HepG2 (cell line): ENCODE measurements around the gene ACAP1. TPM values are rescaled to one million over a fixed set of nuclear protein-coding genes. Genes with fewer than 3 reads are reported as not detected.

Experiments
- ATAC-seq: fragments of 200-7000 bp; cut with Tn5 transposase; 3 replicates; pipeline ENCODE4 v1.9.1; 2020; ENCODE audit warnings: mild to moderate bottlenecking, moderate library complexity
- BruUV-seq: library from RNA; stranded (reverse); fragments of 400-500 nt; replicated peaks from 2 replicates; lab custom pipeline; 2021; lab: Mats Ljungman, UMichigan
- CTCF ChIA-PET: fragments of 300-600 bp; formaldehyde crosslinking; extraction: SDS; loops from one replicate; lab custom pipeline; 2021; ENCODE audit warnings: low total read pairs, inconsistent platforms, low intra/inter-chr PET ratio; lab: Yijun Ruan, JAX
- POLR2A ChIA-PET: fragments of 350-600 bp; sonication (Branson Sonifier 250); formaldehyde crosslinking; loops from one replicate; lab custom pipeline; 2020; ENCODE audit warnings: antibody characterized with exemption, inconsistent platforms; lab: Yijun Ruan, JAX
- DNase-seq: peaks from one replicate; pipeline ENCODE4 v3.0.0-alpha.2; 2015; ENCODE audit warnings: low spot score
- FAIRE-seq: peaks from 3 replicates; lab custom pipeline; 2011; peaks lifted over from hg19 to GRCh38; lab: Jason Lieb, UNC
- H2AFZ ChIP-seq: one replicate; pipeline ENCODE4 v1.6.1; 2011; ENCODE audit warnings: low read length, inconsistent platforms
- H3K27ac ChIP-seq: fragments of 300-600 bp; 3 replicates; pipeline ENCODE4 v1.8.0; 2011; ENCODE audit warnings: mixed run types, mild to moderate bottlenecking, mixed read lengths, low read length, inconsistent platforms; ENCODE audit not compliant: insufficient read depth; ENCODE audit errors: extremely low read length
- H3K27me3 ChIP-seq, 2 experiments: fragments of 200-600 bp in 1 of 2; 2 replicates in 1 of 2; 3 replicates in 1 of 2; pipeline versions ENCODE4 v1.6.0 to v1.8.0; 2011; ENCODE audit warnings: low read length in 2 of 2, mild to moderate bottlenecking in 2 of 2, moderate library complexity in 2 of 2, inconsistent platforms in 1 of 2; ENCODE audit not compliant: insufficient read depth in 2 of 2, control insufficient read depth in 1 of 2
- H3K36me3 ChIP-seq, 2 experiments: fragments of 200-600 bp in 1 of 2; replicated peaks in 1 of 2; 2 replicates in 1 of 2; 3 replicates in 1 of 2; pipeline versions ENCODE4 v1.5.1 to v1.8.0; 2011; ENCODE audit warnings: low read length in 2 of 2, inconsistent platforms in 1 of 2; ENCODE audit not compliant: insufficient read depth in 2 of 2, control insufficient read depth in 1 of 2
- H3K4me1 ChIP-seq: 2 replicates; pipeline ENCODE4 v1.5.1; 2012; ENCODE audit warnings: low read length, inconsistent platforms; ENCODE audit not compliant: insufficient read depth
- H3K4me2 ChIP-seq: 2 replicates; pipeline ENCODE4 v1.6.0; 2011; ENCODE audit warnings: low read depth, low read length, inconsistent platforms
- H3K4me3 ChIP-seq, 3 experiments: fragments of 200-600 bp in 1 of 3; sonication (generic), shearing (Covaris generic) in 1 of 3; replicated peaks in 1 of 3; 2 replicates each; pipeline ENCODE4 v1.5.1; 2011 to 2016; ENCODE audit warnings: low read length in 3 of 3, inconsistent platforms in 2 of 3, low read depth in 2 of 3, mild to moderate bottlenecking in 2 of 3, control low read depth in 1 of 3, mixed read lengths in 1 of 3; ENCODE audit not compliant: insufficient read depth in 1 of 3
- H3K79me2 ChIP-seq: one replicate; pipeline ENCODE4 v1.6.1; 2011; ENCODE audit warnings: low read length, inconsistent platforms; ENCODE audit not compliant: insufficient read depth
- H3K9ac ChIP-seq: 2 replicates; pipeline ENCODE4 v1.6.0; 2011; ENCODE audit warnings: mild to moderate bottlenecking, low read depth, low read length, inconsistent platforms; ENCODE audit not compliant: insufficient read depth
- H3K9me3 ChIP-seq: 2 replicates; pipeline ENCODE4 v1.5.1; 2012; ENCODE audit warnings: mild to moderate bottlenecking, low read length
- H4K20me1 ChIP-seq: 2 replicates; pipeline ENCODE4 v1.6.0; 2011; ENCODE audit warnings: inconsistent platforms, mild to moderate bottlenecking, low read length, moderate library complexity; ENCODE audit not compliant: insufficient read depth
- AHDC1 ChIP-seq: sonication (generic); formaldehyde crosslinking; IDR thresholded peaks from 2 replicates; pipeline ENCODE4 v1.5.1; 2020; ENCODE audit warnings: mild to moderate bottlenecking, missing genetic modification reagents, borderline replicate concordance
- SP140L ChIP-seq: sonication (generic); formaldehyde crosslinking; IDR thresholded peaks from 2 replicates; pipeline ENCODE4 v1.4.0; 2020; ENCODE audit warnings: missing genetic modification reagents, borderline replicate concordance
- STAT5B ChIP-seq: sonication (generic); formaldehyde crosslinking; IDR thresholded peaks from 2 replicates; pipeline ENCODE4 v1.4.0; 2020; ENCODE audit warnings: missing genetic modification reagents
- WGBS: methylation state at CpG from one replicate; pipeline ENCODE4 v1.1.6; 2017; ENCODE audit warnings: low lambda C conversion rate; 5-methylcytosine and 5-hydroxymethylcytosine counted together
- in situ Hi-C: cut with HindIII; loops from 2 replicates; pipeline ENCODE4 v1.10.0; 2017; ENCODE audit warnings: low pct_unique_long_range_greater_than_20kb; ENCODE audit not compliant: extremely low pct_ligation_motif_present
- intact Hi-C: fragments of 100-400 bp; cut with micrococcal nuclease; formaldehyde crosslinking; loops from one replicate; pipeline ENCODE4 v1.10.0; 2022; ENCODE audit not compliant: unreplicated experiment
- polyA plus RNA-seq, 8 experiments: library from polyadenylated mRNA; depleted of rRNA in 3 of 8; stranded (reverse) in 7 of 8; unstranded in 1 of 8; fragments of >200 nt; fragmentation: Illumina TruSeq in 4 of 8; extraction: Trizol in 4 of 8; gene quantifications; 2 replicates each; pipeline versions ENCODE4 v1.2.1 to v1.2.3, GENCODE V29; 2011 to 2016; ENCODE audit warnings: low read depth in 4 of 8, missing spikeins in 1 of 8, mixed read lengths in 1 of 8; ENCODE audit not compliant: insufficient read depth in 1 of 8
- total RNA-seq, 5 experiments: library from RNA; depleted of rRNA; stranded (reverse); fragments of >200 nt; fragmentation: Illumina TruSeq; extraction: Trizol; gene quantifications; 2 replicates each; pipeline ENCODE4 v1.2.3, GENCODE V29; 2016; ENCODE audit warnings: low read depth in 1 of 5
- TF ChIP-seq, protein P1 (sequence below): sonication (generic); formaldehyde crosslinking; IDR thresholded peaks from 2 replicates; pipeline ENCODE4 v1.4.0; 2020; ENCODE audit warnings: missing genetic modification reagents, mild to moderate bottlenecking, borderline replicate concordance
- TF ChIP-seq, protein P2 (sequence below): IDR thresholded peaks from 2 replicates; pipeline ENCODE4 v1.6.1; 2012; ENCODE audit warnings: low read depth, low read length, improper control_type of control experiment
- TF ChIP-seq, protein P3 (sequence below): IDR thresholded peaks from 2 replicates; pipeline ENCODE4 v1.6.1; 2016; ENCODE audit warnings: low read depth, borderline replicate concordance

The ACAP1 gene
- total and polyA plus RNA-seq, 2 of the 13 experiments (the other 11 are each of a cell fraction or from before 2014, with no cell fraction given) = 1.3 to 2.5 TPM

DNA sequence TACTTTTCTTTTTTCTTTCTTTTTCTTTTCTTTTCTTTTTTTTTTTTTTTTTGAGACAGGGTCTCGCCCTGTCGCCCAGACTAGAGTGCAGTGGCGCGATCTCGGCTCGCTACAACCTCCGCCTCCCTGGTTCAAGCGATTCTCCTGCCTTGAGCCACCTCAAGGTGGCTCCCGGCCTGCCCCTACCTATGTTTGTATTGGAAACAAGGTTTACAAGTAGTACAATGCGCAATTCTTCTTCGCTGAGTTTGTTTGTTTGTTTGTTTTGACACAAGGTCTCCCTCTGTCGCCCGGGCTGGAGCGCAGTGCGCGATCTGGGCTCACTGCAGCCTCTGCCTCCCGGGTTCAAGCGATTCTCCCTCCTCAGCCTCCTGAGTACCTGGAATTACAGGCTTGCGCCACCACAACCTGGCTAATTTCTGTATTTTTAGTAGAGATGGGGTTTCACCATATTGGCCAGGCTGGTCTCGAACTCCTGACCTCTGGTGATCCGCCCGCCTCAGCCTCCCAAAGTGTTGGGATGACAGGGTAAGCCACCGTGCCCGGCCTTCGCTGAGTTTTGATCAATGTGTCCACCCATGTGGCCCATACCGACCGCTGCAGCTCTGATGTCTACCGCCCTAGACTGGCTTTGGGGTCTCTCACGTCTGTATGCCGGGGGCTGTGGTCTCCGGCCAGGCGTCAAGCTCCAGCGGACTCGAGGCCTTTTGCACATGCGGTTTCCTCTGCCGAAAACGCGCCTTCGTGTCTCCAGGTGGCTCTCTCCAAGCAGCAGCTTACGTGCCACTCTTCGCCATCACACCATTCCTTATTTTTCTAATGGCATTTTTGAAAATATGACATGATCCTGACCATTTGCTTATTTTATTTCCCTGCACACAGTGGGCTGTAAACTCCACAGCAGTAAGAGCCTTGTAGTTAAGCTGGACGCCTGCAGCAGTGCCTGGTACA lies 40.8 kb upstream of the ACAP1 start:
- POLR2A ChIA-PET = interaction anchor here (0.6 to 1.9 kb wide), 9 partner anchors 14 to 250 kb away, joined by 3 to 22 read pairs (median 6); partner anchors contain the start of genes GABARAP, NEURL4 and SLC2A4
- no TSS peak for BruUV-seq
- Histone ChIP-seq H3K9me3 (no peaks in the 10 kb centered on the region), H3K4me2 (peak overlapping the region; percentile 88), H2AFZ (no peak overlapping the region), H3K4me1 (peaks cover 41% of the 10 kb centered on the region), H3K9ac (no peak overlapping the region), H4K20me1 (no peaks in the 10 kb centered on the region)
- 91% methylated on average over 40 of the region's 42 CpGs for WGBS
- DNase-seq = no peak
- TF ChIP-seq STAT5B (CRISPR knock-in tag) = no peak
- no peak for TF ChIP-seq SP140L (CRISPR knock-in tag)
- TF ChIP-seq, protein P1, sequence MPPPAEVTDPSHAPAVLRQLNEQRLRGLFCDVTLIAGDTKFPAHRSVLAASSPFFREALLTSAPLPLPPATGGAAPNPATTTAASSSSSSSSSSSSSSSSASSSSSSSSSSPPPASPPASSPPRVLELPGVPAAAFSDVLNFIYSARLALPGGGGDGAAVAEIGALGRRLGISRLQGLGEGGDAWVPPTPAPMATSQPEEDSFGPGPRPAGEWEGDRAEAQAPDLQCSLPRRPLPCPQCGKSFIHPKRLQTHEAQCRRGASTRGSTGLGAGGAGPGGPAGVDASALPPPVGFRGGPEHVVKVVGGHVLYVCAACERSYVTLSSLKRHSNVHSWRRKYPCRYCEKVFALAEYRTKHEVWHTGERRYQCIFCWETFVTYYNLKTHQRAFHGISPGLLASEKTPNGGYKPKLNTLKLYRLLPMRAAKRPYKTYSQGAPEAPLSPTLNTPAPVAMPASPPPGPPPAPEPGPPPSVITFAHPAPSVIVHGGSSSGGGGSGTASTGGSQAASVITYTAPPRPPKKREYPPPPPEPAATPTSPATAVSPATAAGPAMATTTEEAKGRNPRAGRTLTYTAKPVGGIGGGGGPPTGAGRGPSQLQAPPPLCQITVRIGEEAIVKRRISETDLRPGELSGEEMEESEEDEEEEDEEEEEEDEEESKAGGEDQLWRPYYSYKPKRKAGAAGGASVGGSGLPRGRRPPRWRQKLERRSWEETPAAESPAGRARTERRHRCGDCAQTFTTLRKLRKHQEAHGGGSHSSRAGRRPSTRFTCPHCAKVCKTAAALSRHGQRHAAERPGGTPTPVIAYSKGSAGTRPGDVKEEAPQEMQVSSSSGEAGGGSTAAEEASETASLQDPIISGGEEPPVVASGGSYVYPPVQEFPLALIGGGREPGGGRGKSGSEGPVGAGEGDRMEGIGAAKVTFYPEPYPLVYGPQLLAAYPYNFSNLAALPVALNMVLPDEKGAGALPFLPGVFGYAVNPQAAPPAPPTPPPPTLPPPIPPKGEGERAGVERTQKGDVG (CRISPR knock-in tag) = 0 out of 2 replicates have a peak, but pooled peaks have one; percentile 38
- TF ChIP-seq, protein P2, sequence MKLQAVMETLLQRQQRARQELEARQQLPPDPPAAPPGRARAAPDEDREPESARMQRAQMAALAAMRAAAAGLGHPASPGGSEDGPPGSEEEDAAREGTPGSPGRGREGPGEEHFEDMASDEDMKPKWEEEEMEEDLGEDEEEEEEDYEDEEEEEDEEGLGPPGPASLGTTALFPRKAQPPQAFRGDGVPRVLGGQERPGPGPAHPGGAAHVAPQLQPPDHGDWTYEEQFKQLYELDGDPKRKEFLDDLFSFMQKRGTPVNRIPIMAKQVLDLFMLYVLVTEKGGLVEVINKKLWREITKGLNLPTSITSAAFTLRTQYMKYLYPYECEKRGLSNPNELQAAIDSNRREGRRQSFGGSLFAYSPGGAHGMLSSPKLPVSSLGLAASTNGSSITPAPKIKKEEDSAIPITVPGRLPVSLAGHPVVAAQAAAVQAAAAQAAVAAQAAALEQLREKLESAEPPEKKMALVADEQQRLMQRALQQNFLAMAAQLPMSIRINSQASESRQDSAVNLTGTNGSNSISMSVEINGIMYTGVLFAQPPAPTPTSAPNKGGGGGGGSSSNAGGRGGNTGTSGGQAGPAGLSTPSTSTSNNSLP = no peak
- TF ChIP-seq, protein P3, sequence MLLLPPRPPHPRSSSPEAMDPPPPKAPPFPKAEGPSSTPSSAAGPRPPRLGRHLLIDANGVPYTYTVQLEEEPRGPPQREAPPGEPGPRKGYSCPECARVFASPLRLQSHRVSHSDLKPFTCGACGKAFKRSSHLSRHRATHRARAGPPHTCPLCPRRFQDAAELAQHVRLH (CRISPR knock-in tag) = no peak
- TF ChIP-seq AHDC1 (CRISPR knock-in tag) = 0 out of 2 replicates have a peak, but pooled peaks have one; percentile 6
- TF ChIP-seq, all 625 proteins: peak for 2
- Histone ChIP-seq H3K27me3 (peaks cover 2 to 11% of the 10 kb centered on the region in 2 experiments; a peak in 2 of 5 replicates), H3K4me3 (no peak overlapping the region), H3K27ac (no peak overlapping the region), H3K79me2 (no peaks in the 10 kb centered on the region), H3K36me3 (no peaks in the 10 kb centered on the region)
- in situ Hi-C loops = no loop called here
- no peak for FAIRE-seq
- CTCF ChIA-PET = interaction anchor here (1.1 to 2.6 kb wide), 5 partner anchors 15 to 75 kb away, joined by 4 to 43 read pairs (median 6); partner anchors contain the start of genes ELP5 and SLC2A4
- ATAC-seq = no peak
- intact Hi-C loops = loop anchor here (1.0 kb wide), 1 partner anchor 15 kb away; no protein-coding TSS in a partner anchor
